Measurements from ENCODE around the gene SELENOT.

- TF ChIP-seq EZH2 (IDR thresholded peaks at IDR 0.05; ENCODE audit: low read depth, low read length, severe bottlenecking) (no peak), CHD1 (IDR thresholded peaks at IDR 0.05; ENCODE audit: low read depth, low read length) (no peak), CTCF (IDR thresholded peaks at IDR 0.05; ENCODE audit: control extremely low read depth in 1 of 3, insufficient read depth in 1 of 3, low read depth in 1 of 3, low read length in 3 of 3) (no peak), SIN3A (conservative IDR thresholded peaks at IDR 0.05 in 1 of 2, IDR thresholded peaks at IDR 0.05 in 1 of 2; ENCODE audit: low read depth in 1 of 2, low read length in 2 of 2) (no peak), POLR2AphosphoS5 (IDR thresholded peaks at IDR 0.05; ENCODE audit: low read depth, low read length) (no peak), RAD21 (IDR thresholded peaks at IDR 0.05 in 1 of 2, conservative IDR thresholded peaks at IDR 0.05 in 1 of 2; ENCODE audit: low read depth in 2 of 2, low read length in 2 of 2) (no peak)
These were observed 36.1 kb downstream of the SELENOT start for GRCh38 chr3:150639262-150639661.
